GM12878 (cell line): ENCODE data around the gene WAS. TPM values are rescaled to one million over a fixed set of nuclear protein-coding genes. Genes with fewer than 3 reads are reported as not detected.

Experiments used
- ATAC-seq: fragments of 200-7000 bp; cut with Tn5 transposase; 3 replicates; pipeline ENCODE4 v1.9.1; 2020; ENCODE audit warnings: mild to moderate bottlenecking, moderate library complexity
- BruUV-seq: library from RNA; stranded (reverse); fragments of 400-500 nt; replicated peaks from 2 replicates; lab custom pipeline; 2021; lab: Mats Ljungman, UMichigan
- CTCF ChIA-PET: fragments of 300-600 bp; sonication (Branson Sonifier 250); formaldehyde crosslinking; extraction: SDS; loops from one replicate; lab custom pipeline; 2021; ENCODE audit warnings: inconsistent platforms; lab: Yijun Ruan, JAX
- POLR2A ChIA-PET: fragments of 350-600 bp; formaldehyde crosslinking; extraction: SDS; loops from one replicate; lab custom pipeline; 2021; ENCODE audit warnings: inconsistent platforms; lab: Charles Lee
- RAD21 ChIA-PET: fragments of 300-600 bp; sonication (Branson Sonifier 250); formaldehyde crosslinking; loops from one replicate; lab custom pipeline; 2023; ENCODE audit warnings: antibody characterized with exemption; ENCODE audit not compliant: unreplicated experiment; lab: Charles Lee
- SMC1A ChIA-PET: fragments of 300-600 bp; sonication (Branson Sonifier 250); formaldehyde crosslinking; loops from one replicate; lab custom pipeline; 2023; ENCODE audit not compliant: unreplicated experiment, uncharacterized antibody; lab: Charles Lee
- DNase-seq: peaks from one replicate; pipeline ENCODE4 v3.0.0-alpha.2; 2011; ENCODE audit warnings: low read depth, low spot score
- FAIRE-seq: peaks from 3 replicates; lab custom pipeline; 2011; peaks lifted over from hg19 to GRCh38; lab: Jason Lieb, UNC
- H2AFZ ChIP-seq: 2 replicates; pipeline ENCODE4 v1.6.0; 2011; ENCODE audit warnings: low read depth, low read length, control low read depth; ENCODE audit not compliant: control insufficient read depth
- H3K27ac ChIP-seq: 2 replicates; pipeline ENCODE4 v1.5.1; 2011; ENCODE audit warnings: control low read depth; ENCODE audit not compliant: control insufficient read depth, insufficient read depth
- H3K27me3 ChIP-seq, 2 experiments: replicated peaks in 1 of 2; 2 replicates each; pipeline versions ENCODE4 v1.6.0 to v1.6.1; 2011; ENCODE audit warnings: low read length in 1 of 2; ENCODE audit not compliant: control insufficient read depth in 2 of 2, insufficient read depth in 2 of 2
- H3K36me3 ChIP-seq, 2 experiments: 2 replicates each; pipeline ENCODE4 v1.5.1; 2011; ENCODE audit warnings: low read length in 1 of 2; ENCODE audit not compliant: control insufficient read depth in 2 of 2, insufficient read depth in 2 of 2
- H3K4me1 ChIP-seq: 2 replicates; pipeline ENCODE4 v1.6.1; 2011; ENCODE audit warnings: mild to moderate bottlenecking, low read length, moderate library complexity, mixed read lengths; ENCODE audit not compliant: control insufficient read depth, insufficient read depth
- H3K4me2 ChIP-seq: 2 replicates; pipeline ENCODE4 v1.6.0; 2011; ENCODE audit warnings: control low read depth; ENCODE audit not compliant: control insufficient read depth, insufficient read depth
- H3K4me3 ChIP-seq: fragments of 200-600 bp; sonication (generic); 2 replicates; pipeline ENCODE4 v1.5.1; 2016
- H3K79me2 ChIP-seq: 2 replicates; pipeline ENCODE4 v1.6.0; 2011; ENCODE audit warnings: low read length; ENCODE audit not compliant: control insufficient read depth, insufficient read depth
- H3K9ac ChIP-seq: 2 replicates; pipeline ENCODE4 v1.8.0; 2011; ENCODE audit warnings: low read length, control low read depth, mixed read lengths; ENCODE audit not compliant: control insufficient read depth, insufficient read depth
- H3K9me3 ChIP-seq: replicated peaks from 3 replicates; pipeline ENCODE4 v1.5.1; 2011; ENCODE audit warnings: mild to moderate bottlenecking, low read length; ENCODE audit not compliant: control insufficient read depth, insufficient read depth
- H4K20me1 ChIP-seq: 2 replicates; pipeline ENCODE4 v1.6.0; 2011; ENCODE audit not compliant: control insufficient read depth, insufficient read depth
- BACH1 ChIP-seq: fragments of 450-650 bp; IDR thresholded peaks from 2 replicates; pipeline ENCODE4 v1.6.1; 2017; ENCODE audit warnings: mild to moderate bottlenecking, borderline replicate concordance
- CBFB ChIP-seq: IDR thresholded peaks from 2 replicates; pipeline ENCODE4 v1.6.1; 2016; ENCODE audit warnings: antibody characterized with exemption, low read depth
- CREM ChIP-seq: IDR thresholded peaks from 2 replicates; pipeline ENCODE4 v1.6.1; 2014; ENCODE audit warnings: antibody characterized with exemption, low read depth
- MAX ChIP-seq: IDR thresholded peaks from 2 replicates; pipeline ENCODE4 v1.6.1; 2012; ENCODE audit warnings: low read depth, low read length, improper control_type of control experiment
- MXI1 ChIP-seq: fragments of 150-350 bp; IDR thresholded peaks from 2 replicates; pipeline ENCODE4 v1.6.1; 2011; ENCODE audit warnings: low read depth, mild to moderate bottlenecking, inconsistent platforms, low read length, improper control_type of control experiment
- NFYA ChIP-seq: IDR thresholded peaks from 2 replicates; pipeline ENCODE4 v1.6.1; 2011; ENCODE audit warnings: low read depth, mild to moderate bottlenecking, low read length, improper control_type of control experiment, borderline replicate concordance
- NR2C1 ChIP-seq: fragments of 450-650 bp; IDR thresholded peaks from 2 replicates; pipeline ENCODE4 v1.6.1; 2017; ENCODE audit warnings: antibody characterized with exemption, mild to moderate bottlenecking, moderate library complexity
- NRF1 ChIP-seq: conservative IDR thresholded peaks from 2 replicates; pipeline ENCODE4 v1.6.1; 2011; ENCODE audit warnings: mild to moderate bottlenecking, low read depth, low read length, improper control_type of control experiment
- PKNOX1 ChIP-seq: fragments of 450-650 bp; IDR thresholded peaks from 2 replicates; pipeline ENCODE4 v1.6.1; 2016; ENCODE audit warnings: mild to moderate bottlenecking
- SPI1 ChIP-seq: IDR thresholded peaks from 2 replicates; pipeline ENCODE4 v1.6.1; 2011; ENCODE audit warnings: low read depth, mild to moderate bottlenecking, low read length, moderate library complexity, borderline replicate concordance; ENCODE audit not compliant: insufficient read depth
- TCF3 ChIP-seq: IDR thresholded peaks from 2 replicates; pipeline ENCODE4 v1.6.1; 2012; ENCODE audit warnings: low read depth, mild to moderate bottlenecking, low read length, borderline replicate concordance; ENCODE audit not compliant: insufficient read depth
- YBX1 ChIP-seq: fragments of 450-650 bp; IDR thresholded peaks from 2 replicates; pipeline ENCODE4 v1.6.1; 2016; ENCODE audit warnings: antibody characterized with exemption
- ZNF622 ChIP-seq: fragments of 450-650 bp; IDR thresholded peaks from 2 replicates; pipeline ENCODE4 v1.6.1; 2017; ENCODE audit warnings: mild to moderate bottlenecking, inconsistent platforms
- ZZZ3 ChIP-seq: IDR thresholded peaks from 2 replicates; pipeline ENCODE4 v1.6.1; 2011; ENCODE audit warnings: low read depth; ENCODE audit not compliant: control insufficient read depth, insufficient read length
- WGBS: methylation state at CpG from one replicate; pipeline ENCODE4 v1.1.6; 2016; ENCODE audit warnings: low lambda C conversion rate; ENCODE audit not compliant: insufficient replicate concordance, insufficient coverage; ENCODE audit errors: missing lambda C conversion rate; 5-methylcytosine and 5-hydroxymethylcytosine counted together
- in situ Hi-C: fragments of 300-500 bp; cut with MboI; formaldehyde crosslinking; loops from 9 replicates; pipeline ENCODE4 v1.14.3; 2018; ENCODE audit warnings: mixed read lengths
- intact Hi-C: fragments of 100-400 bp; cut with micrococcal nuclease; formaldehyde crosslinking; loops from one replicate; pipeline ENCODE4 v1.14.2; 2022; ENCODE audit not compliant: unreplicated experiment
- polyA plus RNA-seq, 11 experiments: library from polyadenylated mRNA; depleted of rRNA in 4 of 11; unstranded in 6 of 11; stranded (reverse) in 5 of 11; fragments of >200 nt; fragmentation: Nextera tagmentation in 4 of 11; fragmentation: Illumina TruSeq in 1 of 11; extraction: Ambion mirVana in 4 of 11; extraction: Trizol in 1 of 11; gene quantifications; 1 replicate in 1 of 11; 2 replicates in 10 of 11; pipeline versions ENCODE4 v1.2.1 to v1.2.3, GENCODE V29; 2011 to 2016; ENCODE audit warnings: inconsistent platforms in 2 of 11, missing spikeins in 2 of 11, low read depth in 1 of 11
- total RNA-seq, 4 experiments: library from RNA; depleted of rRNA in 3 of 4; stranded (reverse); fragments of >200 nt in 3 of 4; fragmentation: Illumina TruSeq in 1 of 4; extraction: Trizol in 1 of 4; gene quantifications; 2 replicates each; pipeline versions ENCODE4 v1.2.1 to v1.2.3, GENCODE V29; 2013 to 2021
- TF ChIP-seq, protein P1 (sequence below): fragments of 150-350 bp; IDR thresholded peaks from 2 replicates; pipeline ENCODE4 v1.6.1; 2014; ENCODE audit warnings: mild to moderate bottlenecking, low read depth, low read length

WAS gene
- total and polyA plus RNA-seq, 10 of the 15 experiments (the other 5 are each of a cell fraction or from before 2014, with no cell fraction given) = 1.6 to 84.7 (median 23.0) TPM

DNA sequence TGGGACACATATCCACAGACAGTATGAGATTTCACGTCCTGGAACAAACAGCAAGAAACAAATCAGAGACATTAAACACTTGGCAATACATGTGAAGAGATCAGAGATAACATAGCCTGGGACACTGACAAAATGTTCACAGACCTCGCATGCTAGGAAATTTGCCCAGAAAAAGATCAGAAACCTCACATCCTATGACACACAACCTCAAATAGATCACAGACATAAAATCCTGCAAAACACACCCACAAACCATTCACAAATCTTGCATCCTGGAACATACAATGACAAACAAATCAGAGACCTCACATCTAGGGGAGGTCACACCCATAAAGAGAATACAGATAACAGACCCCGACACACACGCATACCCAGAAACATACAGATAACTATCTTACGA is 31.0 kb downstream of the WAS start:
- Histone ChIP-seq H3K27ac (no peak overlapping the region), H3K4me3 (no peak overlapping the region), H4K20me1 (no peaks in the 10 kb centered on the region), H3K36me3 (no peaks in the 10 kb centered on the region), H3K9ac (no peak overlapping the region), H3K79me2 (no peaks in the 10 kb centered on the region), H3K9me3 (no peaks in the 10 kb centered on the region; the same call in 2 of the 3 replicates), H3K4me1 (no peaks in the 10 kb centered on the region), H3K4me2 (no peak overlapping the region), H2AFZ (no peak overlapping the region), H3K27me3 (no peaks in the 10 kb centered on the region)
- RAD21 ChIA-PET = no interaction called here
- in situ Hi-C loops (no loop called here), intact Hi-C loops (no loop called here)
- CTCF ChIA-PET = no interaction called here
- 66% methylated on average over 5 of the region's 5 CpGs for WGBS
- ATAC-seq (no peak), FAIRE-seq (no peak), DNase-seq (no peak)
- SMC1A ChIA-PET = no interaction called here
- no TSS peak for BruUV-seq
- POLR2A ChIA-PET = no interaction called here
- TF ChIP-seq PKNOX1 (no peak), NRF1 (no peak), ZNF622 (no peak)
- TF ChIP-seq, all 136 proteins: peak for 0

DNA sequence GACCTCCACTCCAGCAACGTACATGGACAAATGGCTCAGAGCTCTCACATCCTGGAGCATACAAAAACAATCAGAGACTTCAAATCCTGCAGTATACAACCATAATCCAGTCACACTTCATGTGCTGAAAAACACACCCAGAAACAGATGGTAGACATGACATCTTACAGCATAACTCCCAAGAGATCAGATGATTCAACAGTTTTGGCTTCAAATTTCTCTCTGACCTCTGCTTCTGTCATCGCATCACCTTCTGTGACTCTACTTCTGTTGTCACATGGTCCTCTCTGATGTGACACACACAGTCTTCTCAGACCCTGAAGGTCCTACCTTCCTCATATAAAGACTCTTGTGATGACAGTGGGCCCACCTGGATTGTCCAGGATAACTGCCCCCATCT is 31.5 kb downstream of the WAS start:
- ChIA-PET CTCF (no interaction called here), SMC1A (no interaction called here), RAD21 (no interaction called here), POLR2A (no interaction called here)
- intact Hi-C loops = no loop called here
- Histone ChIP-seq H3K4me1 (no peaks in the 10 kb centered on the region), H3K4me2 (no peak overlapping the region), H3K27me3 (no peaks in the 10 kb centered on the region), H4K20me1 (no peaks in the 10 kb centered on the region), H3K9me3 (no peaks in the 10 kb centered on the region; the same call in 2 of the 3 replicates), H3K27ac (no peak overlapping the region), H3K79me2 (no peaks in the 10 kb centered on the region), H2AFZ (no peak overlapping the region), H3K4me3 (no peak overlapping the region), H3K36me3 (no peaks in the 10 kb centered on the region), H3K9ac (no peak overlapping the region)
- FAIRE-seq = no peak
- BruUV-seq = no TSS peak
- no peak for DNase-seq
- 51% methylated on average over 2 of the region's 2 CpGs for WGBS
- in situ Hi-C loops = no loop called here
- no peak for ATAC-seq
- TF ChIP-seq MAX (no peak), YBX1 (no peak), NFYA (no peak), BACH1 (no peak), TCF3 (no peak), ZNF622 (no peak), MXI1 (no peak), ZZZ3 (no peak), SPI1 (no peak), NR2C1 (no peak), CREM (no peak), CBFB (no peak)
- TF ChIP-seq, protein P1, sequence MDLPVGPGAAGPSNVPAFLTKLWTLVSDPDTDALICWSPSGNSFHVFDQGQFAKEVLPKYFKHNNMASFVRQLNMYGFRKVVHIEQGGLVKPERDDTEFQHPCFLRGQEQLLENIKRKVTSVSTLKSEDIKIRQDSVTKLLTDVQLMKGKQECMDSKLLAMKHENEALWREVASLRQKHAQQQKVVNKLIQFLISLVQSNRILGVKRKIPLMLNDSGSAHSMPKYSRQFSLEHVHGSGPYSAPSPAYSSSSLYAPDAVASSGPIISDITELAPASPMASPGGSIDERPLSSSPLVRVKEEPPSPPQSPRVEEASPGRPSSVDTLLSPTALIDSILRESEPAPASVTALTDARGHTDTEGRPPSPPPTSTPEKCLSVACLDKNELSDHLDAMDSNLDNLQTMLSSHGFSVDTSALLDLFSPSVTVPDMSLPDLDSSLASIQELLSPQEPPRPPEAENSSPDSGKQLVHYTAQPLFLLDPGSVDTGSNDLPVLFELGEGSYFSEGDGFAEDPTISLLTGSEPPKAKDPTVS = no peak
